ENCODE data around the gene TREH.

TREH gene

DNA sequence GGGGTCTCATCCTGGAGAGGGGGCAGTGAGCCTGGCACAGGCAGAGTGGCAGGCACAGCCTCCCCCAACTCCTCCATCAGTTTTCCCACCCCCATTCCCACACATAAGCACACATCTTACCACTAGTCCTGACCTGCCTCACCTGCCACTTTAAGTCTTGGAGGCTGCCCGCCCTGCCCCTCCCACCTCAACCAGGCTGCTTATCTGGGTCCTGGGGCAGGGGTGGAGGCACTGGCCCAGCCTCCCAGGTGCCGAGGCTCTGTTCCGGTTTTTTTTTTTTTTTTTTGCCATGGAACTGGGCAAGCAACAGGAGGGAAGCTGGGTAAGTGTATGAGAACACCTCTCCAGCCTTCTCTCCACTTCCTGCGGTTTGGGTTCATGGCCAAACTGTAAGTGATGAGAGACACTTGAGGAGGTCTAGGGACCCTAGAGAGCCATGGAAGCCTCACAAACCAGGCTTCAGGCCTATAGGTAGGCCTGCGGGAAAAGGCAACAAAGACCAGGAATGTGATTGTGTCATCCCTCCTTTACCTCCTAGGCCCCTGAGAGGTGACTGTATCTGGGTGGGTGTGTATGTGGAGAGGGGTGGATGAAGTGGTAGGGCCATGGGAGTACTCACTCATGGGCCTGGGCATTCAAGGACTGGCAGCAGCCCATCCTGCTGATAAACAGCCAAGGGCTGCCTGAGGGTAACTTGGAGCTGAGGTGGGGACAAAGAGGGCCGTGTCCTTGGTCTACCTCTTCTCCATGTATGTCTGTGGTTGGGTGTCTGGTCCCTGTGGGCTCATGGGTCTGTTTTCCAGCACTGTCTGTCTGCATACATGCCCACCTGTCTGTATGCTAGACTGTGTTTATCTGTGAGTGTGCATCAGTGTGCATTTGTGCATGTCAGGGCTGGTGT is 49.4 kb downstream of the TREH start:
- no peak for DNase-seq (ENCODE audit: low read depth in 2 of 2)

DNA sequence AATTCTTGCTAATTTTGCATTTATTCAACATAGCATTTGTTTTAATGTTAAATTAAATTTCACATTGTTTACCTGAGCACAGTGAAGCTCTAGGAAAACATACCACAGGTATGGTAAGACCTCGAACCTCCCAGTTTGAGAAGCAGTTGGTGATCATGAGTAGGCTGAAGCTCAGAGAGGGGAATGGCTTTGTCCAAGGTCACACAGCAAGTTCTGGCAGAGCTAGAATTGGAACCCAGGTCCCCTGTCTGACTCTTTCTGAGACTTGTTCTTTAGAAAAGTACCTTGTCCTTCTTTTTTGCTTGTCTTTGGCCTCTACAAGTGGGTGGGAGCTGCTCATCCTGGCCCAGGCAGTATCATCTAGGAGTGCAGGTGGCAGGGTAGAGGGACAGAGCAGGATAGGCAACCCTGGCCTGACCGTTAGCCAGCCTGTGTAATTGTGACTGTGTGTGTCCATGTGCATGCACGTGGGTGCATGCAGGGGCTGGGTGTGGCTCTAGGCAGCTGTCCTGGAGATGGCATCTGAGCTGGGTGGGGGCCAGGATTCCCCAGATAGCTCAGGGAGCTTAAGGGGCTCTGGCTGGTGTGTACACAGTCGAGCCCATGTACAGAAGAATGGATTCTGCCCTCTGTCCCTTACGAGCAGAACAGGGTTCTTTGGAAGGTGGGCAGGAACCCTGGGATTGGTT is 50.4 kb downstream of the TREH start:
- DNase-seq (ENCODE audit: low read depth in 2 of 2): no peak

DNA sequence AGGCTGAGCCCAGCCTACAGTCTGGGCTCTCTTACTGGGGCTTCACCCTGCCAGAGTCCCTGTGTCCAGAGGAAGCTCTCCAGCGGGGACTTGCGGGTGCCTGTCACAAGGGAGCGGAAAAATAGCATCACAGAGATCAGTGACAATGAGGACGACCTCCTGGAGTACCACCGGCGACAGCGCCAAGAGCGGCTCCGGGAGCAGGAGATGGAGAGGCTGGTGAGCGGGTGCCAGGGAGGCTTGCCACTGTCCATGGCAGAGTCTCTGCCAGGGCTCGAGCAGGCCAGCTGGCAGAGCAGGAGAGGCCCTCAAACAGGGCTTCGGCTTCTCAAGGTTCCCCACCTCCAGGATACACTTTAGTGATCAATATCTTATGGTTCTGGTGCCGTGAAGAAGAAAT is 51.0 kb downstream of the TREH start:
- no peak for DNase-seq (ENCODE audit: low read depth in 2 of 2)

DNA sequence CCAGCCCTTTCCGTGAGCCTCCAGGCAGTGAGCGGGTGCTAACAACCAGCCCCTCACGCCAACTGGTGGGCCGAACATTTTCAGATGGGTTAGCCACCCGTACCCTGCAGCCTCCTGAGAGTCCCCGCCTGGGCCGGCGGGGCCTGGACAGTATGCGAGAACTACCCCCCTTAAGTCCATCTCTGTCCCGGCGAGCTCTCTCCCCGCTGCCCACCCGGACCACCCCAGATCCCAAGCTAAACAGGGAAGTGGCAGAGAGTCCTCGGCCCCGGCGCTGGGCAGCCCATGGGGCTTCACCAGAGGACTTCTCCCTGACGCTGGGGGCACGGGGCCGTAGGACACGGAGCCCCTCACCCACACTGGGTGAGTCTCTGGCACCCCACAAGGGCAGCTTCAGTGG is 51.4 kb downstream of the TREH start:
- no peak for DNase-seq (ENCODE audit: low read depth in 2 of 2)

DNA sequence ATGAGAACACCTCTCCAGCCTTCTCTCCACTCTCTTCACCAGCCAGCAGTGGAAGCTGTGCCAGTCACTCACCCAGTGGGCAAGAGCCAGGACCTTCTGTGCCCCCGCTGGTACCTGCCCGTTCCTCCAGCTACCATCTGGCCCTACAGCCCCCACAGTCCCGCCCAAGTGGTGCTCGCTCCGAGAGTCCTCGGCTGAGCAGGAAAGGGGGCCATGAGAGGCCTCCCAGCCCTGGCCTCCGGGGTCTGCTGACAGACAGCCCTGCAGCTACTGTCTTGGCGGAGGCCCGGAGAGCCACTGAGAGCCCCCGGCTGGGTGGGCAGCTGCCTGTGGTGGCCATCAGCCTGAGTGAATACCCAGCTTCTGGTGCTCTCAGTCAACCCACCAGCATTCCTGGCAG is 51.9 kb downstream of the TREH start:
- no peak for DNase-seq (ENCODE audit: low read depth in 2 of 2)

DNA sequence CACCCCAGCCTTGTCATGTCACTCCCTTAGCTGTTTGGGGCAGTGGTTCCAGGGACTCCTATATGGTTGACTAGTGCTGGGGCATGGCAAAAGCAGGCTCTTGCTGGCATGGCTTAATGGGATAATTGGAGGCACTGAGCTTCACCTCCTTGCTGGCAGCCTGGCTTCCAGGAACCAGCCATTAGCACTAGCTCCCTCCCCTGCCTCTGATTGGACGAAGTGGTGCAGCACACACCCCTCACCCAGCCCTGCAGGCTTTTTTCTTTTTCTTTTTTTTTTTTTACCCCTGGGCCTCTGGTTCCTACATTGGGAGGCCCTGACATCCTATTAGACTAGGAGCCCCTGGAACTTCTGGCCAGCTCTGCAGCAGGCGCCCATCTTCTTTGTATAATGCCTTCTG is 53.5 kb downstream of the TREH start:
- no peak for DNase-seq (ENCODE audit: low read depth in 2 of 2)

DNA sequence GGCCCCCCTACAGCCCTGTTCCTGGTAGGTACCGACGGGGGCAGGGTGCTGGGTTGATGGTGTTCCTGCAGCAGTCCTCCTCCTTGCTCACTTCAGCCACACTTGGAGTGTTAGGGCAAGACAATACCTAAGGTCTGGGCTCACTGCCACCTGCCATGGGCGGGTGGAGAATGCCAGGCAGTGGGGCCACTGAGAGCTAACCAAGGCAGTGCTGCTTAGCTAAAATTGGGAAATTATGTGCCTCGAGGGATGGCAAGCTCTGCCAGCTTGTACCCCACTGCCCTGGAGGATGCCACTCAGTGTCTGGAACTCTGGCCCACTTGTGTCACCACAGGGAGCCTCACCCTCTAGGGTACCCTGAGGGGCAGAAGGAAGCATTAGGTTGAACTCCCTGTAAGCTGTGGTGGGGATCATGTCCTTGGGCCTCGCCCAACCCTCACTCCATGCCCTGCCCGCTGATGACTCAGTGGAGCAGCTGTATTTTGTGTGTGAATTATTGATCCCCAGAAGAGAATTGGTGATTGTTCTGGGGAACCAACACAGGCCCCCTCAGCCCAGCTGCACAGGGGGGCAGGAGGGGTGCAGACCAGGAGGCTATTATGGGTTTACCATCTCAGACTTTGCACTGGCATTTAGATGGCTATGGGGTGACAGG is 54.3 kb downstream of the TREH start:
- no peak for DNase-seq (ENCODE audit: low read depth in 2 of 2)

DNA sequence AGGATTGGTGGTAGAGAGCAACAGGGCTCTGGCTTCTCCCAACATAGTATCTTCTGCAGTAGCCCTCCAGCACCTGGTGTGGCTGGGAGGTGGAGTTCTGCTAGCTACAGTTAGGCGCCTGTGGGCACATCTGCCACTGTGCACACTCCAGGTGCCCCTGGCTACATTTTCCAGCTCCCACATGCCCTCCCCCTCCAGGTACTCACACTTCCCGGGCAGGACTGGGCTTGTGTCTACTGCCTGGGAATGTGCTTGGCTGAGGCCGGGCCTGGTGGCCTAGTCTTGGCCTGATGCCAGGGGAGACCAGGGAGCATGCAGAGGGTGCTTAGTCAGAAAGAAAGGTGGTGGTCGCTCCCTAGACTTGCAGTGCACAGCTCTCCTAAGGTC is 56.2 kb downstream of the TREH start:
- DNase-seq (ENCODE audit: low read depth in 2 of 2): no peak

DNA sequence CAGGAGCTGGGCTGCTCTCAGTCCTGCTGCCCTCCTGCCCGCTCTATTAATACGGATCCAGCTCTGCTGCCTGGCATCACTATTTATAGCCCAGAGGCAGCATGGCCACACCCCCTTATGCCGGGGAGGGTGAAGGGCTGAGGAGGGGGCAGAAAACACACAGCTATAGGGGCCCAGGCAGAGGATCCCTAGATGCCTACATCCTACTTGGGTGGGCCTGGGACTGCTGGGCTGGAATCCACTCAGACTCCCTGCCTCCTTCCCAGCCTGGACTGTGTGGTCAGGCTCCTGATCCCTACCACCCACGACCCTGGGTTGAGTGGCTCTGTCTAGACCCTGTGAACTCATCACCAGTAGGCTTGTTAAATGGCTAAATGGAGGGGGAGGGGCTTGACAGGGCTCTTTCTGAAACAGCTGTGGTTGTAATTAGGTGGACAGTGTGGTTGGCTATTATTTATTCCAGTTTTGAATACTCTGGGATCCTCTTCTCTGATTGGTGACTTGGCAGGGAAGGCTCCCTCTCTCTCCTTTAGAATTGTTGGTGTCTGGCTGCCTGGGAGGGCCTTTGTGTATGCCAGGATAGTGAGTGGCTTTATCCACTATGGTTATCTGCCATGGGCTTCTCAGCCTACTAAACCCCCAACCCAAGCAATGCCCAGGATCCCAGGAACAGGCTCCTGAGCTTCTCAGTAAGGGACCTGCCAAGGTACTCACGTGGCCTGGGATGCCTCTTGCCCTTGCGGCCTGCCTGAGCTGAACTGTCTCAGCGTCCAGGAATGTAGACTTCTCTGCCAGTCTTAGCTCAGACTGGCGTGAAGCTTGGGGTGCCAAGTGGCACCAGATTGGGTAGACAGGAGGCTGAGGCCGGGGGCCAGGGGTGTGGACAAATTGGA is 56.8 kb downstream of the TREH start:
- no peak for DNase-seq (ENCODE audit: low read depth in 2 of 2)

DNA sequence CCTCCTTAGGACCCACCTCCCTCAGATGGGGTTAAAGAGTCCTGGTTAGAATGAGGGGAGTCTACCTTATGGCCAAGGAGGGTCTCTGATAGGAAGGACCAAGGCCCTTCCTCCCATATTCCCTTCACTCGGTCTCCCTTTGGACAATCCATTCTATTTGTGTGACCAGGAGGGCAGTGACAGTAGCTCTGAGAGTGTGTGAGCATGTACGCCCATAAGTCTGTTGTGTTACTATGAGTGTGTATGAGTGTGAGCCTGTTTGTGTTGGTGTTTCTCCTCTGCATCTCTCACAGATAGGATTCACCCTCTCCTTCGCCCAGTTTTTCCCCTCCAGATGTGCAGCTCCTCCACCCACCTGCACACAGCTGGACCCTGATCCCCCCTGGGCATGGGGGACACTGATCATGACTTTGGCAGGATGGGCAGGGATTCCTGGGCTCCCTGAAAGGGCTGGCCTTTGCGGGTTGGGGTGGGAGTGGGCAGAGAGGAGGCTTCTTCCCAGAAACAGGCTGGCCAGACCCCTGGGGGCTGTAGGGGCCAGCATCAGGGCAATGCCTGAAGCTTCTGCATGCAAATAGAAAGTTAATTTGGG is 57.6 kb downstream of the TREH start:
- no peak for DNase-seq (ENCODE audit: low read depth in 2 of 2)

DNA sequence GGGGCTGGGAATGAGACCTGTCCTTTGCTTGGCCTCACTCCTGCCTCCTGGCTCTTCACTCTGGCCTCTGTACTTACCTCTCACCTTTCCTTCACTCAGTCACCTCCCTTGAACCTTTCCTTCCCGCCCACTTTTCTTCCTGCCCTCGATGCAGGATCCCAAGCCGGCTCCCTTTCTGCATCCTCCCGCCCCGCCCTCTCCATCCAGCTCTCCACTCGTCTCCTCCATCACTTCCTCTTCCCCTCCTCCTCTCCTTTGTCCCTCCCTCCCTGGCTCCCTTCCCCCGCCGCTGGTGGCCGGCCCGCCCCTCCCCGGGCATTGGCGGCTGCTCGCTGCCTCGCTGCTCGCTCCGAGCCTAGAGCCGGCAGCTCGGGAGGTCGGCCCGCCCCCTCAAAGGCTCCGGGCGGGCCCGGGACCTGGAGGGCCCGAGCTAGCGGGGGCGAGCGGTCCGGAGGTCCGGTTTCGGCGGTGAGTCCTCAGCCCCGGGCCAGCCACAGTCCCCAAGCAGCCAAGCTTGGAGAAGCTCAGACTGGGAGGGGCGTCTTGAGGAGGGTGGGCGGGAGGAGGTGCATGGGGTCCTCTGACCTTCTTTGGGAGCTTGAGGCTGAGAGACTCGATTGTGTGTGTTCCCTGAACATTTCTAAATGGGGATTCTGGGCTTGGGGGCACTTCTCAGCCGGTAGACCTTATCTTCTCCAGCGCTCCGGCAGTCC is 58.2 kb downstream of the TREH start:
- DNase-seq (ENCODE audit: low read depth in 2 of 2): no peak

DNA sequence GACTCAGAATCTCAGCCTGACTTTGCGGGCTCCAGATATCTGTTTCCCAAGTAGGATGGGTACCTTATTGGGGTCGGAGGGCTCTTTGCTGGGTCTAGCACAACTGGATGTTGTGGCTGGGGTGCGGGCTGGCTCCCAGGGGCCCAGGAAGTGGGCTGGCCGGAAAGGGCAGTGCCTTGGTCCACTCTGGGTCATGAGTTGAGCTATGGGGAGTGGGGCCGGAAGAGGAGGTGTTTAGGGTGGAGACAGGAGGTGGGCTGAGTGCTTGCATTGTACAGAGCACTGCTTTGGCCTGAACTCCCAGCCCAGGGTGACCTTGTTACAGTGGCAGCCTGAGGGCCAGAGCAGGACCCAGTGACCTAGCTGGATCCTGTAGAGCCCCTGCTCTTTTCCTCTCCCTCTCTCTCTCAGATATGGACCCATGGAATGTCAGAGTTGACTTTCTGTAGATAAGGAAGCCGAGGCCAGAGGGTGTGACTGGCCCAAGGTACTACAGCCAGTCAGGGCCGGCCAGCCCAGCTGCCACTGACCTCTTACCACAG is 58.9 kb downstream of the TREH start:
- no peak for DNase-seq (ENCODE audit: low read depth in 2 of 2)

DNA sequence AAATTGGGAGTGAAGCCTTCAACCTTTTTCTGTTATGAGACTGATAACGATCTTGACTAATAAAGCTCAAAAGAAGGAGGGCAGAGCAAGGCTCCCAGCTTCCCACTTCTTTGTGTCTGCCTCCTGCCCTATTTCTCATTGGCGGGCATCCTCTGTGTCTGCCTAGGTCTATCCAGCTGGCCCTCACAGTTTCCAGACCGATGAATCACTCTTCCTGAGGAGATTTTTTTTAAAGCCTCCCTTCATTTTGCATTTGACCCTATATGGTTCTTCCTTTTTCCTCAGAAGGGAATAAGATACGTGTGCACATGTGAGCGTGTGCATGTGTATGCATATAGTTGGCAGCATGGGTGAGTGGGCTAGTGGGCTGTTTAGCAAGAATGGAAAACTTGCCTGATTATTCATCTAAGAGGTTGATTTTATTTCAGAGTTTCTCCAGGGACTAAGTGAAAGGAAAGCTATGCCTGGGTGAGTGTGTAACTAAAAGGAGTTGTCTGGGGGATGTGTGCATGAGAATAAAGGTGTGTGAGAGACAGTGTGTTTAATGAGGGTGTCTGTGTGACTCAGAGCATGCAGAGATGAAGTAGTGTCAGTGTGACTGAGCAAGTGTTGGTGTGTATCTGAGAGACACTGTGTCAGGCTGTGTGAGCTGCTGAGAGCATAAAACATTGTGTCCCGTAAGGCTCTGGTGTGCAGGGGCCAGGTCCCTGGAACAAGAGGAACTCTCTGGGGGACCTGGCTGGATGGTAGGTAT is 59.8 kb downstream of the TREH start:
- DNase-seq (ENCODE audit: low read depth in 2 of 2): no peak

DNA sequence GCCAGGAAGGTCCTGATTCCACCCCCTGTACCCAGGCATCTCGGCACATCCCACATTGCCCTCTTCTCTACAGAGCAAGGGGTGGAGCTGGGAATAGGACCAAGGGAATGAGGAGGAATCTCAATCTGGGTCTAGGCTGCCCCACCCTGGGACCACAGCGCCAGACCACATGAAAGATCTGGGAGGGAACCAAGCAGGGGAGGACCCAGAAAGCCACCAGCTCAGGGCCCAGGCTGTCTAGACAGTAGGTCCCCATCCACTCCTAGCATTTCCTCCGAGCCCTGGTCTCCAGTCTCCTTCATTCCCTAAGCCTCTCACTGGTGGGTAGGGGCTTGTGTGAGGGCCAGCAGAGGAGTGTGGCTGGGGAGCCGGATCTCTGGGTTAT is 60.5 kb downstream of the TREH start:
- no peak for DNase-seq (ENCODE audit: low read depth in 2 of 2)

DNA sequence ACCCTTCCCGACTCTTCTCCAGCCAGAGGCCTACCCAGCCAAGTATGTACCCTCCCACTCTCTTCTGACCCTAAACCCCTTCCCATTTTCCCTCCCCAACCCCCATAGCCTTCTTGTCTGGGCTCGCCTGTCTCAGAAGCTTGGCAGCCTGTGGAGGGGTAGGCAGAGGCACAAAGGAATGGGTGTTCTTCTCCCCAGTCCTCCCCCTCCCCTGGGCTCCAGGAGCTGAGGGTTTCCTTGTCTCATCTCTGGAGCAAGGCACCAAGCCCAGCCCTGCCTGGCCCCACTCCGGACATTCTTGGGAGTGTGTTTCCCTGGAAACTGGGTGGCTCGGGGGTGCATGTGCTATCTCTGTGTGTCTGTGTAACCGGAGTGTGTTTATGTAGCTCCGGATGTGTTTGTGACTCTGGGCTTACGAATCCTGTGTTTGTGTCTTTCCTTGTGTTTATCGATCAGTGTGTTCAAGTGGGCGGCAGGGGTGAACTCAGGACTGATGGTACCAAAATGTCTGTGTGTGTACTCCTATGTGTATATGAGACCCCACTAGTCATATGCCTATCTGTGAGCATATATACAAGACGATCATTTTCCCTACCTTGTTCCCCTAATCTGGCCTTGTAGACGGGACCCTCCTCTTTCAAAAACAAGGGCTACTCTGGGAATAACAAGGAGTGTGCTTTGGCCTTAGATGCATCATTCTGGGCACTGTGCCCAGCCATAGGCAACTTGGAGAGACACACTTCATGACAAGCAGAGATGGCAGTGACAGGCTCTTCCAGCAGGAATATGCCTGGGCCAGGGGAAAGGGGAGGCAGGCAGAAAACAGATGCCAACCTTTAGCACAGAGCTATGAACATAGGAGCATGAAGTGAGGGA is 61.1 kb downstream of the TREH start:
- no peak for DNase-seq (ENCODE audit: low read depth in 2 of 2)

DNA sequence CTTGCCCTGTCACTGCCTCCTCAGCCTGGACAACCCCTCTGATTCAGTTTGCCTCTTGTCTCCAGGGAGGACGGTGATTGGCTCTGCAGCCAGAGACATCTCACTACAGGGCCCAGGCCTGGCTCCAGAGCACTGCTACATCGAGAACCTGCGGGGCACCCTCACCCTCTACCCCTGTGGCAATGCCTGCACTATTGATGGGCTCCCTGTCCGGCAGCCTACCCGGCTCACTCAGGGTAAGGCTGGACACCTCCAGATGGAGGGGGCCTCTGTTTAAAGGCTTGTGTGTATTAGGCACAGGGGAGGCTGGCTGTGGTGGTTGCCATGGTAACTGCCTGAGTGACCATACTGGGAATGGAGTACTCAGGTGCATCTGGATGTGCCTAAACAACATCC is 63.5 kb downstream of the TREH start:
- DNase-seq (ENCODE audit: low read depth in 2 of 2): no peak

DNA sequence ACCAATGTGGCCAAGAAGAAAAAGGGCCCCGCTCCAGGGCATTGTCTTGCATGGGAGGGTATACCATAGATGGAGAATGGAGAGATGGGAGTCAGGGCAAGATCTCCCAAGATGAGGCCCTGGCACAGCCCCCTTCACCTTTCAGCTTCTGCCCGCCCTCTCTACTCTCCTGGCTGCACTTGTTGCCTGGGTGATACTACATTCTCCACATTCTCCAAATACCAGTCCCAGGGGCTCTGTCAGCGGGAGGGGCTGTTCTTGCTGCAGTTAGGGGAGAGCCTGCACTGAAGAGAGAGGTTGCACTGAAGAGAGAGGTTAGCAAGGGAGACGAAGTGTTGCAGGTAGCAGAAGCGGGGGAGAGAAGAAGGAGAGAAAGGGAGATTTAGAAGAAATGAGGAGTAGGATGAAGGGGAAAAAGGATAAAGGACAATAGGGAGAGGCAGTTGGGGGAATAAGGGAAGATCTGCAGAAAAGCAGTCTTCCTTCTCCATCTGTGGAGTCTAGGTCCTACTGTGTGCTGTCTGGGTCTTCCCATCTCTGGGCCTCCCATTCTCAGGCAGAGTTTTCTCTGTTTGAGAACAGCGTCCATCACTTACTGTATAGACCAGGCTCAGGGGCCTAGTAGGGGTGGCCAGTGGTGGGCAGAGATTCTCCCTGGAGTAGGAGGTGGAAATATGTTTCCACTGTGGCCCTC is 64.0 kb downstream of the TREH start:
- no peak for DNase-seq (ENCODE audit: low read depth in 2 of 2)

DNA sequence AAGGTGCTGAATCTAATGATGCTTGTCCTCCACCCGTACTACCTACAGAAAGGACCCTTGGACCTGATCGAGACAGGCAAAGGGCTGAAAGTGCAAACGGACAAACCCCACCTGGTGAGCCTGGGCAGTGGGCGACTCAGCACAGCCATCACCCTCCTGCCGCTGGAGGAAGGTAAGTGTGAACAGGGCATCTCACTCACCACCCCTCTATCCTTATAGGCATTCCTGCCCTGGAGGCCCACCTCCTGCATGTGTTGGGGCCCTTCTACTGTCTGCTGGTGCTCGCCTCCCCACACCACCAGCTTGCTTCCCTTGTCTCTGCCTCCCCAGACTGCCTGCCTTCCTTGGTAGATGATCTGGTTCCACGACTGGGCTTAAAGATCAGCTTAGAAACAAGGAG is 64.9 kb downstream of the TREH start:
- no peak for DNase-seq (ENCODE audit: low read depth in 2 of 2)
